ENCODE data around the gene ANTXRL. TPM values are rescaled to one million over a fixed set of nuclear protein-coding genes. Genes with fewer than 3 reads are reported as not detected.

The ANTXRL gene
- total RNA-seq = not detected in 3 replicates

GRCh38 chr10:46286991-46287693 is at the start of gene ANTXRL:
ANTXRL (plus strand) TSS chr10:46286997; CDS start chr10:46287263, 266 bp downstream.
- H3K4me3 Mint-ChIP-seq = no peak within 1 kb of the TSS
- H3K27ac Mint-ChIP-seq = no peak within 1 kb of the TSS
- TF ChIP-seq CTCF (IDR thresholded peaks at IDR 0.05; ENCODE audit: unreplicated experiment) = no peak
- peaks cover 23% of the 10 kb centered on the region for H3K27me3 Mint-ChIP-seq (ENCODE audit: low read depth)
- DNase-seq (ENCODE audit: low spot score in 2 of 2, unreplicated experiment in 2 of 2) = no peak
- H3K4me1 Mint-ChIP-seq = peaks cover 13% of the 10 kb centered on the region
- H3K36me3 Mint-ChIP-seq = no peaks in the 10 kb centered on the region
- no peaks in the 10 kb centered on the region for H3K9me3 Mint-ChIP-seq

- TF ChIP-seq CTCF (IDR thresholded peaks at IDR 0.05; ENCODE audit: unreplicated experiment) = no peak
- Mint-ChIP-seq H3K36me3 (no peaks in the 10 kb centered on the region), H3K4me3 (no peak overlapping the region), H3K4me1 (no peaks in the 10 kb centered on the region), H3K9me3 (peaks cover 18% of the 10 kb centered on the region), H3K27ac (no peak overlapping the region), H3K27me3 (ENCODE audit: low read depth) (peaks cover 3% of the 10 kb centered on the region)
- no peak for DNase-seq (ENCODE audit: low spot score in 2 of 2, unreplicated experiment in 2 of 2)
Measured at GRCh38 chr10:46237815-46238510, 48.8 kb upstream of the ANTXRL start.

- Mint-ChIP-seq H3K9me3 (peaks cover 18% of the 10 kb centered on the region), H3K4me1 (no peaks in the 10 kb centered on the region), H3K36me3 (no peaks in the 10 kb centered on the region), H3K27me3 (ENCODE audit: low read depth) (peaks cover 3% of the 10 kb centered on the region), H3K4me3 (no peak overlapping the region), H3K27ac (no peak overlapping the region)
- TF ChIP-seq CTCF (IDR thresholded peaks at IDR 0.05; ENCODE audit: unreplicated experiment) = no peak
- DNase-seq (ENCODE audit: low spot score in 2 of 2, unreplicated experiment in 2 of 2) = no peak
Measured at GRCh38 chr10:46239247-46239646, 47.5 kb upstream of the ANTXRL start.

- Mint-ChIP-seq H3K9me3 (peaks cover 18% of the 10 kb centered on the region), H3K4me1 (no peaks in the 10 kb centered on the region), H3K36me3 (no peaks in the 10 kb centered on the region), H3K27me3 (ENCODE audit: low read depth) (peaks cover 3% of the 10 kb centered on the region), H3K27ac (no peak overlapping the region), H3K4me3 (no peak overlapping the region)
- DNase-seq (ENCODE audit: low spot score in 2 of 2, unreplicated experiment in 2 of 2) = no peak
- TF ChIP-seq CTCF (IDR thresholded peaks at IDR 0.05; ENCODE audit: unreplicated experiment) = no peak
Measured at GRCh38 chr10:46239993-46240683, 46.7 kb upstream of the ANTXRL start.

- H3K36me3 Mint-ChIP-seq = no peaks in the 10 kb centered on the region
- peaks cover 18% of the 10 kb centered on the region for H3K9me3 Mint-ChIP-seq
- H3K27ac Mint-ChIP-seq = no peak overlapping the region
- peaks cover 3% of the 10 kb centered on the region for H3K27me3 Mint-ChIP-seq (ENCODE audit: low read depth)
- no peaks in the 10 kb centered on the region for H3K4me1 Mint-ChIP-seq
- no peak for DNase-seq (ENCODE audit: low spot score in 2 of 2, unreplicated experiment in 2 of 2)
- no peak overlapping the region for H3K4me3 Mint-ChIP-seq
- no peak for TF ChIP-seq CTCF (IDR thresholded peaks at IDR 0.05; ENCODE audit: unreplicated experiment)
Measured at GRCh38 chr10:46240684-46241565, 45.9 kb upstream of the ANTXRL start.

All from mesothelial cell of epicardium (in vitro differentiated cells).